A673 (cell line): ENCODE results near the gene LGALS7B. TPM values are rescaled to one million over a fixed set of nuclear protein-coding genes. Genes with fewer than 3 reads are reported as not detected.
"Not testable (repeated sequence)": the region's sequence is repeated elsewhere in the genome, so short reads cannot be mapped to it uniquely, and the experiment has no call there.

Experiments
- BruUV-seq: library from RNA; stranded (reverse); fragments of 400-500 nt; replicated peaks from 2 replicates; lab custom pipeline; 2021; lab: Mats Ljungman, UMichigan
- CTCF ChIA-PET: fragments of 300-600 bp; sonication (Branson Sonifier 250); formaldehyde crosslinking; loops from one replicate; lab custom pipeline; 2022; ENCODE audit warnings: antibody characterized with exemption; lab: Charles Lee
- POLR2A ChIA-PET: fragments of 300-600 bp; sonication (Branson Sonifier 250); formaldehyde crosslinking; loops from one replicate; lab custom pipeline; 2022; ENCODE audit warnings: antibody characterized with exemption; ENCODE audit not compliant: low non-redundant PET; lab: Charles Lee
- DNase-seq: peaks from one replicate; pipeline ENCODE4 v3.0.0-alpha.2; 2015; ENCODE audit warnings: low spot score
- H3K27ac ChIP-seq: fragments of 200-600 bp; sonication (generic); 2 replicates; pipeline ENCODE4 v1.5.1; 2016; ENCODE audit warnings: mixed run types, low read depth, mild to moderate bottlenecking, mixed read lengths, antibody characterized with exemption, low read length; ENCODE audit not compliant: poor library complexity, severe bottlenecking
- H3K27me3 ChIP-seq: fragments of 200-600 bp; sonication (generic); replicated peaks from 2 replicates; pipeline ENCODE4 v1.6.1; 2017; ENCODE audit warnings: mixed run types, low read depth, mild to moderate bottlenecking, mixed read lengths, antibody characterized with exemption, low read length; ENCODE audit not compliant: insufficient read depth, poor library complexity
- H3K36me3 ChIP-seq: fragments of 200-600 bp; sonication (generic); 2 replicates; pipeline ENCODE4 v1.6.1; 2016; ENCODE audit warnings: mixed run types, mild to moderate bottlenecking, mixed read lengths, antibody characterized with exemption, low read length; ENCODE audit not compliant: insufficient read depth, poor library complexity, severe bottlenecking
- H3K4me1 ChIP-seq: fragments of 200-600 bp; sonication (generic); 2 replicates; pipeline ENCODE4 v1.6.1; 2017; ENCODE audit warnings: mixed run types, mild to moderate bottlenecking, mixed read lengths, antibody characterized with exemption, low read length; ENCODE audit not compliant: insufficient read depth, poor library complexity, severe bottlenecking
- H3K4me3 ChIP-seq: fragments of 200-600 bp; sonication (generic); 2 replicates; pipeline ENCODE4 v1.5.1; 2016; ENCODE audit warnings: low read depth, mixed run types, mild to moderate bottlenecking, mixed read lengths, low read length; ENCODE audit not compliant: poor library complexity, severe bottlenecking
- H3K9me3 ChIP-seq: fragments of 200-600 bp; sonication (generic); 2 replicates; pipeline ENCODE4 v1.6.1; 2016; ENCODE audit warnings: mixed run types, low read depth, mild to moderate bottlenecking, mixed read lengths, antibody characterized with exemption, low read length; ENCODE audit not compliant: poor library complexity, severe bottlenecking
- CTCF ChIP-seq: fragments of 300-800, 200-600 bp; sonication (generic); conservative IDR thresholded peaks from 2 replicates; pipeline ENCODE4 v1.5.1; 2017; ENCODE audit warnings: low read depth, mild to moderate bottlenecking, antibody characterized with exemption, low read length, moderate library complexity, mixed read lengths
- EZH2 ChIP-seq: fragments of 200-600 bp; sonication (generic); IDR thresholded peaks from 2 replicates; pipeline ENCODE4 v1.6.1; 2017; ENCODE audit warnings: borderline replicate concordance, low read depth, mild to moderate bottlenecking, mixed read lengths, antibody characterized with exemption, low read length; ENCODE audit not compliant: poor library complexity, severe bottlenecking
- intact Hi-C: fragments of 100-400 bp; cut with micrococcal nuclease; formaldehyde crosslinking; loops from one replicate; pipeline ENCODE4 v1.10.0; 2022; ENCODE audit not compliant: unreplicated experiment
- total RNA-seq: library from RNA; stranded (reverse); gene quantifications from 2 replicates; pipeline ENCODE4 v1.2.3, GENCODE V29; 2021

Gene LGALS7B
- total RNA-seq, 1 experiment from 2014 or later: not detected

- BruUV-seq: no TSS peak
- H3K4me1 ChIP-seq: no peaks in the 10 kb centered on the region
- no peaks in the 10 kb centered on the region for H3K27me3 ChIP-seq
- CTCF ChIA-PET: no interaction called here
- H3K36me3 ChIP-seq: no peaks in the 10 kb centered on the region
- POLR2A ChIA-PET: interaction anchor here (0.6 kb wide), 1 partner anchor 18 kb away, joined by 3 read pairs; no protein-coding TSS in a partner anchor
- no peak overlapping the region for H3K27ac ChIP-seq
- no peak for TF ChIP-seq EZH2
- no peak for TF ChIP-seq CTCF
- no peak overlapping the region for H3K4me3 ChIP-seq
- no peaks in the 10 kb centered on the region for H3K9me3 ChIP-seq
- DNase-seq: no peak
- intact Hi-C loops: no loop called here
Observed at GRCh38 chr19:38765214-38765613, 23.8 kb upstream of the LGALS7B start.

- H3K27me3 ChIP-seq: no peaks in the 10 kb centered on the region
- no TSS peak for BruUV-seq
- no peaks in the 10 kb centered on the region for H3K36me3 ChIP-seq
- TF ChIP-seq EZH2: no peak
- TF ChIP-seq CTCF: no peak
- no peak for DNase-seq
- intact Hi-C loops: no loop called here
- POLR2A ChIA-PET: no interaction called here
- no peak overlapping the region for H3K4me3 ChIP-seq
- H3K4me1 ChIP-seq: no peaks in the 10 kb centered on the region
- H3K27ac ChIP-seq: no peak overlapping the region
- H3K9me3 ChIP-seq: no peaks in the 10 kb centered on the region
- CTCF ChIA-PET: no interaction called here
Observed at GRCh38 chr19:38766276-38767047, 22.5 kb upstream of the LGALS7B start.

GRCh38 chr19:38769635-38770211 is 19.3 kb upstream of the LGALS7B start:
- Histone ChIP-seq H3K27ac (no peak overlapping the region), H3K27me3 (no peaks in the 10 kb centered on the region), H3K9me3 (no peaks in the 10 kb centered on the region), H3K36me3 (no peaks in the 10 kb centered on the region), H3K4me1 (no peaks in the 10 kb centered on the region), H3K4me3 (peak overlapping the region; percentile 17)
- ChIA-PET POLR2A (interaction anchor here (0.6 to 0.7 kb wide), 2 partner anchors 18 to 80 kb away, joined by 3 to 9 read pairs; no protein-coding TSS in a partner anchor), CTCF (interaction anchor here (0.6 to 1.1 kb wide), 4 partner anchors 9 to 729 kb away, joined by 3 to 4 read pairs (median 3); no protein-coding TSS in a partner anchor)
- peak; percentile 76 for DNase-seq
- TF ChIP-seq EZH2 (no peak), CTCF (peak; percentile 83)
- intact Hi-C loops: no loop called here
- BruUV-seq: no TSS peak

- H3K9me3 ChIP-seq, H3K27me3 ChIP-seq, H3K4me1 ChIP-seq, H3K36me3 ChIP-seq, BruUV-seq, intact Hi-C loops, POLR2A ChIA-PET, DNase-seq, H3K27ac ChIP-seq: not testable (repeated sequence)
- H3K4me3 ChIP-seq: peak overlapping the region; percentile 17
- CTCF ChIA-PET: interaction anchor here (1.1 kb wide), 1 partner anchor 46 kb away, joined by 4 read pairs; no protein-coding TSS in a partner anchor
Observed at GRCh38 chr19:38770228-38770948, 18.6 kb upstream of the LGALS7B start.

GRCh38 chr19:38770949-38771275 is 18.1 kb upstream of the LGALS7B start:
- intact Hi-C loops, CTCF ChIA-PET, H3K4me3 ChIP-seq, H3K9me3 ChIP-seq, BruUV-seq, H3K36me3 ChIP-seq, H3K27me3 ChIP-seq, POLR2A ChIA-PET, DNase-seq, H3K27ac ChIP-seq, H3K4me1 ChIP-seq: not testable (repeated sequence)
